ENCODE data around the gene KLHDC7B. TPM values are rescaled to one million over a fixed set of nuclear protein-coding genes. Genes with fewer than 3 reads are reported as not detected.

Gene KLHDC7B
- total RNA-seq, 1 experiment from 2014 or later = 1.6 TPM

DNA sequence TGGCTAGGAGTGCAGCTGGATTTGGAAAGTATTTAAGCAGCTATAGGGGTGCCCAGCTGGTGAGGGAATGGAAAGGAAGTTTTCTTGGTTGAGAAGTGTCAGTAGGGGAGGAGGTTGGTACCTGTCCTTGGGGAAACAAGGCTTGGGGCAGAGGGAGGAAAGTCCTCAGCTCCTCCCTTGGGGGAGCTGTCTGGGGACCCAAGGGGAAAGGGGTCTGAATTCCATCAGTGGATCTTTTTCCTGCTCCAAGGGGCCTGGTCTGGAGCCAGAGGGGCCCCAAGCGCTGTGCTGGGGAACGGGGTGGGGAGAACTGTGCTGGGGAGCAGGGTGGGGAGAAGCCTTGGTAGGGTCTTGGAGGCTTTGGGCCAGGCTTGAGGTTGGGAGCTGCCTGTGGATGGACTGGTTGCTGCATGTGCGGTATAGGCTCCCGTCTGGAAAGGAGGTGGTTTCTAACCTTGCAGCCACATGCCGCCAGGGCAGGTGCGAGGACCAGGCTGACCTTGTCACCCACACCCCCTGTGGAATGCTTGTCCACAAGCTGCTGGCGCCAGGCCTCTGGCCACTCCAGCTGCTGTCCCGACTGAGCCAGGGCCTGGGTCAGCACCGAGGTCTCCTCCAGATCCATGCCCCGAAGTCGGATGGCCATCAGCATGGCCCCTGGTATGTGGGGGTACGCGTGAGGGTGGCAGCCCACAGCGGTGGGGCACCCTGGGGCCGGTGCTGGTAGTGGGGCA is 16.9 kb upstream of the KLHDC7B start:
- no peak overlapping the region for H3K4me3 ChIP-seq (ENCODE audit: low read depth, low read length, poor library complexity, severe bottlenecking)
- H3K27ac ChIP-seq (ENCODE audit: low read depth, low read length, poor library complexity, severe bottlenecking) = no peak overlapping the region
- CTCF ChIA-PET = no interaction called here
- no peaks in the 10 kb centered on the region for H3K9me3 ChIP-seq (ENCODE audit: low read depth, low read length, poor library complexity, severe bottlenecking)
- H3K36me3 ChIP-seq (ENCODE audit: insufficient read depth, low read length, poor library complexity, severe bottlenecking) = peaks cover 10% of the 10 kb centered on the region
- intact Hi-C loops (cut with micrococcal nuclease; ENCODE audit: unreplicated experiment) = no loop called here
- H3K27me3 ChIP-seq (replicated peaks; ENCODE audit: insufficient read depth, low read depth, low read length, poor library complexity) = peaks cover 23% of the 10 kb centered on the region
- no TSS peak for BruUV-seq (replicated peaks)
- H3K4me1 ChIP-seq (ENCODE audit: insufficient read depth, low read length, poor library complexity, severe bottlenecking) = peaks cover 30% of the 10 kb centered on the region
- TF ChIP-seq EZH2 (IDR thresholded peaks at IDR 0.05; ENCODE audit: borderline replicate concordance, low read depth, low read length, poor library complexity, severe bottlenecking) = no peak
- no peak for TF ChIP-seq CTCF (conservative IDR thresholded peaks at IDR 0.05; ENCODE audit: low read depth, low read length)
- POLR2A ChIA-PET (ENCODE audit: low non-redundant PET) = no interaction called here
- DNase-seq (ENCODE audit: low spot score) = no peak

GRCh38 chr22:50529416-50529896 is 16.2 kb upstream of the KLHDC7B start:
- Histone ChIP-seq H3K9me3 (ENCODE audit: low read depth, low read length, poor library complexity, severe bottlenecking) (no peaks in the 10 kb centered on the region), H3K36me3 (ENCODE audit: insufficient read depth, low read length, poor library complexity, severe bottlenecking) (peaks cover 4% of the 10 kb centered on the region), H3K4me3 (ENCODE audit: low read depth, low read length, poor library complexity, severe bottlenecking) (peak overlapping the region; percentile 46), H3K4me1 (ENCODE audit: insufficient read depth, low read length, poor library complexity, severe bottlenecking) (peaks cover 27% of the 10 kb centered on the region), H3K27me3 (replicated peaks; ENCODE audit: insufficient read depth, low read depth, low read length, poor library complexity) (peaks cover 23% of the 10 kb centered on the region), H3K27ac (ENCODE audit: low read depth, low read length, poor library complexity, severe bottlenecking) (no peak overlapping the region)
- no peak for TF ChIP-seq CTCF (conservative IDR thresholded peaks at IDR 0.05; ENCODE audit: low read depth, low read length)
- no peak for TF ChIP-seq EZH2 (IDR thresholded peaks at IDR 0.05; ENCODE audit: borderline replicate concordance, low read depth, low read length, poor library complexity, severe bottlenecking)
- intact Hi-C loops (cut with micrococcal nuclease; ENCODE audit: unreplicated experiment) = no loop called here
- no TSS peak for BruUV-seq (replicated peaks)
- POLR2A ChIA-PET (ENCODE audit: low non-redundant PET) = interaction anchor here (0.6 kb wide), 1 partner anchor 19 kb away, joined by 6 read pairs; no protein-coding TSS in a partner anchor
- DNase-seq (ENCODE audit: low spot score) = no peak
- CTCF ChIA-PET = no interaction called here

DNA sequence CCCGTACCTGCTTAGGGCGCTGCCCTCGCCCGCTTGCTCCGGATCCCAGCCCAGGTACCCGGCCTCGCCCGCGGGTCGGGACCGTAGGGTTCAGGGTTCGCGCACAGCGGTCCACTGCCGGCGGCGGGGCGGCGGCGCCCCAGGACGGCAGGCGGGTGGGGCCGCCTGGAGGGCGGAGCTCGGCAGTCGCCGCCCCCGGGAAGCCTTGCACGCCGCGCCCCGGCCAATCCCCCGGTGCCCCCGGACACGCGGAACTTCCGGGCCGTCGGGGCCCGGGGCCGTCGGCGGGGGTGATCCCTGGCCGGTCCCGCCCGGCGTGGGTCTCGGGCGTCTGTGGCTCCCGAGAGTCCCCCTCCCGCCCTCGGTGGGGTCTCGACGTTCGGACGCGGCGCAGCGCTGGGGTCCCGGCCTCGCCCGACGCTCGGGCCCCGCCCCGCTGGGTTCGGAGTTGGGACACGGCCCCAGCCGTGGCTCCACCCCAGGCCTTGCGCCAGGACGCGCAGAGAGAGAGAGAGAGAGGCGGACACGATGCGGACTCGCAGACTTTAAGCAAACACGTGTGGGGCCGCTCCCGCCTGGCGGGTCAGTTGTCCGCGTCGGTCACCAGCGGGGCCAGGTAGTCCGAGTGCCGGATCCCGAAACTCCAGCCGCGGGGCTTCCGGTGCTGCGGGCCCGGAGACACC is 15.7 kb upstream of the KLHDC7B start, which contains the start of gene TYMP:
Gene TYMP (minus strand): TSS at position 116 of the 683 bp plus-strand sequence. CDS start 303 bp downstream, outside the sequence.
- CTCF ChIA-PET = no interaction called here
- DNase-seq (ENCODE audit: low spot score) = no peak
- intact Hi-C loops (cut with micrococcal nuclease; ENCODE audit: unreplicated experiment) = no loop called here
- BruUV-seq (replicated peaks) = no TSS peak
- POLR2A ChIA-PET (ENCODE audit: low non-redundant PET) = interaction anchor here (0.6 kb wide), 1 partner anchor 18 kb away, joined by 6 read pairs; no protein-coding TSS in a partner anchor
- Histone ChIP-seq H3K9me3 (ENCODE audit: low read depth, low read length, poor library complexity, severe bottlenecking) (no peaks in the 10 kb centered on the region), H3K27me3 (replicated peaks; ENCODE audit: insufficient read depth, low read depth, low read length, poor library complexity) (peaks cover 23% of the 10 kb centered on the region), H3K4me1 (ENCODE audit: insufficient read depth, low read length, poor library complexity, severe bottlenecking) (peaks cover 22% of the 10 kb centered on the region), H3K36me3 (ENCODE audit: insufficient read depth, low read length, poor library complexity, severe bottlenecking) (no peaks in the 10 kb centered on the region), H3K27ac (ENCODE audit: low read depth, low read length, poor library complexity, severe bottlenecking) (no peak within 1 kb of the TSS), H3K4me3 (ENCODE audit: low read depth, low read length, poor library complexity, severe bottlenecking) (peak within 1 kb of the TSS; percentile 46)
- TF ChIP-seq CTCF (conservative IDR thresholded peaks at IDR 0.05; ENCODE audit: low read depth, low read length) = no peak
- TF ChIP-seq EZH2 (IDR thresholded peaks at IDR 0.05; ENCODE audit: borderline replicate concordance, low read depth, low read length, poor library complexity, severe bottlenecking) = no peak

All from A673 (cell line).